Esophagus muscularis mucosa (tissue), 4 donors: ENCODE data around the gene TATDN2. TPM values are rescaled to one million over a fixed set of nuclear protein-coding genes. Genes with fewer than 3 reads are reported as not detected.
"Not testable (repeated sequence)": the region's sequence is repeated elsewhere in the genome, so short reads cannot be mapped to it uniquely, and the experiment has no call there.

ENCODE experiments used
- DNase-seq: peaks from one replicate; pipeline ENCODE4 v3.0.0-alpha.2; 2017; ENCODE audit errors: extremely low spot score
- H3K27ac ChIP-seq, 4 donors: fragments of 200-600 bp; sonication (generic); replicated peaks in 1 of 4; 1 replicate in 3 of 4; 2 replicates in 1 of 4; pipeline ENCODE4 v1.5.1; 2016 to 2019; ENCODE audit warnings: mild to moderate bottlenecking in 1 of 4
- H3K27me3 ChIP-seq, 4 donors: fragments of 200-600 bp; sonication (generic); one replicate each; pipeline versions ENCODE4 v1.5.1 to v1.6.0; 2016 to 2019
- H3K36me3 ChIP-seq, 4 donors: fragments of 200-600 bp; sonication (generic); one replicate each; pipeline ENCODE4 v1.5.1; 2016 to 2019
- H3K4me1 ChIP-seq, 4 donors: fragments of 200-600 bp; sonication (generic); one replicate each; pipeline ENCODE4 v1.5.1; 2016 to 2019
- H3K4me3 ChIP-seq, 4 donors: fragments of 200-600 bp; sonication (generic); 1 replicate in 2 of 4; 2 replicates in 2 of 4; pipeline ENCODE4 v1.5.1; 2016 to 2019; ENCODE audit warnings: mild to moderate bottlenecking in 4 of 4, moderate library complexity in 1 of 4
- H3K9me3 ChIP-seq, 4 donors: fragments of 200-600 bp; sonication (generic); 1 replicate in 3 of 4; 2 replicates in 1 of 4; pipeline ENCODE4 v1.5.1; 2016 to 2019
- CTCF ChIP-seq, 3 experiments: fragments of 200-600 bp in 2 of 3; fragments of 450-650 bp in 1 of 3; sonication (generic) in 2 of 3; IDR thresholded peaks; one replicate each; pipeline ENCODE4 v1.5.1; 2017 to 2019; ENCODE audit warnings: antibody characterized with exemption in 3 of 3, mild to moderate bottlenecking in 2 of 3, moderate library complexity in 1 of 3
- EP300 ChIP-seq: sonication (generic); formaldehyde crosslinking; IDR thresholded peaks from one replicate; pipeline ENCODE4 v1.6.1; 2017; ENCODE audit warnings: antibody characterized with exemption
- POLR2A ChIP-seq: fragments of 450-650 bp; IDR thresholded peaks from one replicate; pipeline ENCODE4 v1.6.1; 2017; ENCODE audit warnings: antibody characterized with exemption, moderate library complexity, mild to moderate bottlenecking, low read depth
- POLR2AphosphoS5 ChIP-seq, 2 donors: sonication (generic); formaldehyde crosslinking; IDR thresholded peaks; one replicate each; pipeline ENCODE4 v1.6.1; 2017; ENCODE audit warnings: antibody characterized with exemption in 2 of 2
- WGBS: methylation state at CpG from one replicate; pipeline ENCODE4 v1.1.5; 2018; 5-methylcytosine and 5-hydroxymethylcytosine counted together
- intact Hi-C: fragments of 100-400 bp; cut with DNase I; formaldehyde crosslinking; loops from one replicate; pipeline ENCODE4 v1.15.1; 2023
- total RNA-seq, 4 donors: library from RNA; depleted of rRNA; stranded (reverse); fragments of >200 nt; gene quantifications; one replicate each; pipeline versions ENCODE4 v1.1.0 to v1.2.1, GENCODE V29; 2016

Gene TATDN2
- total RNA-seq, 4 donors from 2014 or later: 15.0 to 24.6 (median 16.7) TPM

GRCh38 chr3:10265833-10266232 lies 17.6 kb downstream of the TATDN2 start:
- no peak for DNase-seq
- TF ChIP-seq POLR2AphosphoS5 (IDR thresholded peaks at IDR 0.05) (no peak), EP300 (no peak), CTCF (IDR thresholded peaks at IDR 0.05) (no peak), POLR2A (no peak)
- Histone ChIP-seq H3K27ac (no peak overlapping the region), H3K4me1 (peaks cover 6 to 42% (median 33%) of the 10 kb centered on the region in 4 donors), H3K36me3 (peaks cover 16 to 54% (median 40%) of the 10 kb centered on the region in 4 donors), H3K9me3 (no peaks in the 10 kb centered on the region), H3K4me3 (no peak overlapping the region), H3K27me3 (no peaks in the 10 kb centered on the region)
- WGBS: 98% methylated on average over 2 of the region's 2 CpGs
- intact Hi-C loops: no loop called here

GRCh38 chr3:10266936-10267335 lies 18.7 kb downstream of the TATDN2 start:
- H3K27ac ChIP-seq, H3K4me3 ChIP-seq, intact Hi-C loops, DNase-seq, H3K27me3 ChIP-seq, H3K9me3 ChIP-seq: not testable (repeated sequence)
- peaks cover 15 to 54% (median 38%) of the 10 kb centered on the region in 4 donors for H3K36me3 ChIP-seq
- peaks cover 6 to 37% (median 31%) of the 10 kb centered on the region in 4 donors for H3K4me1 ChIP-seq
- WGBS: 90% methylated on average over 7 of the region's 7 CpGs

- H3K4me3 ChIP-seq: no peak overlapping the region
- peaks cover 15 to 56% (median 41%) of the 10 kb centered on the region in 4 donors for H3K36me3 ChIP-seq
- peaks cover 6 to 38% (median 33%) of the 10 kb centered on the region in 4 donors for H3K4me1 ChIP-seq
- intact Hi-C loops: no loop called here
- H3K27me3 ChIP-seq: no peaks in the 10 kb centered on the region
- DNase-seq: no peak
- no peaks in the 10 kb centered on the region for H3K9me3 ChIP-seq
- no peak for TF ChIP-seq EP300
- no peak for TF ChIP-seq CTCF (IDR thresholded peaks at IDR 0.05)
- no peak for TF ChIP-seq POLR2AphosphoS5 (IDR thresholded peaks at IDR 0.05)
- no peak for TF ChIP-seq POLR2A
- H3K27ac ChIP-seq: no peak overlapping the region
Measured at GRCh38 chr3:10268116-10268515, 19.9 kb downstream of the TATDN2 start.

- Histone ChIP-seq H3K27ac (no peak overlapping the region), H3K9me3 (no peaks in the 10 kb centered on the region), H3K4me3 (no peak overlapping the region), H3K27me3 (no peaks in the 10 kb centered on the region), H3K36me3 (peaks cover 15 to 52% (median 41%) of the 10 kb centered on the region in 4 donors), H3K4me1 (peaks cover 6 to 38% (median 33%) of the 10 kb centered on the region in 4 donors)
- 87% methylated on average over 5 of the region's 5 CpGs for WGBS
- intact Hi-C loops: no loop called here
- TF ChIP-seq POLR2A (no peak), EP300 (no peak), CTCF (IDR thresholded peaks at IDR 0.05) (no peak), POLR2AphosphoS5 (IDR thresholded peaks at IDR 0.05) (no peak)
- no peak for DNase-seq
Measured at GRCh38 chr3:10268930-10269329, 20.7 kb downstream of the TATDN2 start.

- peaks cover 15 to 49% (median 41%) of the 10 kb centered on the region in 4 donors for H3K36me3 ChIP-seq
- 94% methylated on average over 5 of the region's 5 CpGs for WGBS
- no peak for DNase-seq
Measured at GRCh38 chr3:10269443-10269842, 21.2 kb downstream of the TATDN2 start.

GRCh38 chr3:10272476-10272875 lies 24.2 kb downstream of the TATDN2 start:
- peaks cover 10 to 42% (median 37%) of the 10 kb centered on the region in 4 donors for H3K4me1 ChIP-seq
- H3K27me3 ChIP-seq, H3K27ac ChIP-seq, H3K9me3 ChIP-seq, H3K4me3 ChIP-seq, intact Hi-C loops, DNase-seq: not testable (repeated sequence)
- peaks cover 19 to 65% (median 51%) of the 10 kb centered on the region in 4 donors for H3K36me3 ChIP-seq
- 88% methylated on average over 11 of the region's 11 CpGs for WGBS

More at GRCh38 chr3:10269443-10269842, 21.2 kb downstream of the TATDN2 start:
- intact Hi-C loops: no loop called here
- H3K27ac ChIP-seq: no peak overlapping the region
- TF ChIP-seq POLR2A (no peak), CTCF (IDR thresholded peaks at IDR 0.05) (no peak), POLR2AphosphoS5 (IDR thresholded peaks at IDR 0.05) (no peak), EP300 (no peak)
- H3K9me3 ChIP-seq: no peaks in the 10 kb centered on the region
- peaks cover 7 to 38% (median 34%) of the 10 kb centered on the region in 4 donors for H3K4me1 ChIP-seq
- H3K27me3 ChIP-seq: no peaks in the 10 kb centered on the region
- H3K4me3 ChIP-seq: no peak overlapping the region
